ENCODE measurements around the gene AKAP13.

GRCh38 chr15:85427286-85428028 is 47.1 kb downstream of the AKAP13 start:
- no peak for TF ChIP-seq TCF12 (IDR thresholded peaks at IDR 0.05; ENCODE audit: low read depth)
- TF ChIP-seq FOXM1 (IDR thresholded peaks at IDR 0.05; ENCODE audit: borderline replicate concordance, low read depth), result no peak
- no peak for TF ChIP-seq YY1 (IDR thresholded peaks at IDR 0.05; ENCODE audit: low read depth)
- TF ChIP-seq, protein P1, sequence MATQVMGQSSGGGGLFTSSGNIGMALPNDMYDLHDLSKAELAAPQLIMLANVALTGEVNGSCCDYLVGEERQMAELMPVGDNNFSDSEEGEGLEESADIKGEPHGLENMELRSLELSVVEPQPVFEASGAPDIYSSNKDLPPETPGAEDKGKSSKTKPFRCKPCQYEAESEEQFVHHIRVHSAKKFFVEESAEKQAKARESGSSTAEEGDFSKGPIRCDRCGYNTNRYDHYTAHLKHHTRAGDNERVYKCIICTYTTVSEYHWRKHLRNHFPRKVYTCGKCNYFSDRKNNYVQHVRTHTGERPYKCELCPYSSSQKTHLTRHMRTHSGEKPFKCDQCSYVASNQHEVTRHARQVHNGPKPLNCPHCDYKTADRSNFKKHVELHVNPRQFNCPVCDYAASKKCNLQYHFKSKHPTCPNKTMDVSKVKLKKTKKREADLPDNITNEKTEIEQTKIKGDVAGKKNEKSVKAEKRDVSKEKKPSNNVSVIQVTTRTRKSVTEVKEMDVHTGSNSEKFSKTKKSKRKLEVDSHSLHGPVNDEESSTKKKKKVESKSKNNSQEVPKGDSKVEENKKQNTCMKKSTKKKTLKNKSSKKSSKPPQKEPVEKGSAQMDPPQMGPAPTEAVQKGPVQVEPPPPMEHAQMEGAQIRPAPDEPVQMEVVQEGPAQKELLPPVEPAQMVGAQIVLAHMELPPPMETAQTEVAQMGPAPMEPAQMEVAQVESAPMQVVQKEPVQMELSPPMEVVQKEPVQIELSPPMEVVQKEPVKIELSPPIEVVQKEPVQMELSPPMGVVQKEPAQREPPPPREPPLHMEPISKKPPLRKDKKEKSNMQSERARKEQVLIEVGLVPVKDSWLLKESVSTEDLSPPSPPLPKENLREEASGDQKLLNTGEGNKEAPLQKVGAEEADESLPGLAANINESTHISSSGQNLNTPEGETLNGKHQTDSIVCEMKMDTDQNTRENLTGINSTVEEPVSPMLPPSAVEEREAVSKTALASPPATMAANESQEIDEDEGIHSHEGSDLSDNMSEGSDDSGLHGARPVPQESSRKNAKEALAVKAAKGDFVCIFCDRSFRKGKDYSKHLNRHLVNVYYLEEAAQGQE (IDR thresholded peaks at IDR 0.05; ENCODE audit: low read depth), result no peak
- no peak for TF ChIP-seq EP300 (IDR thresholded peaks at IDR 0.05; ENCODE audit: borderline replicate concordance)
- TF ChIP-seq TAF1 (IDR thresholded peaks at IDR 0.05; ENCODE audit: low read depth), result no peak
- TF ChIP-seq TEAD4 (IDR thresholded peaks at IDR 0.05), result no peak
- no peak for TF ChIP-seq NFIC (IDR thresholded peaks at IDR 0.05)
- TF ChIP-seq RAD21 (IDR thresholded peaks at IDR 0.05; ENCODE audit: low read depth), result no peak
- TF ChIP-seq, protein P2, sequence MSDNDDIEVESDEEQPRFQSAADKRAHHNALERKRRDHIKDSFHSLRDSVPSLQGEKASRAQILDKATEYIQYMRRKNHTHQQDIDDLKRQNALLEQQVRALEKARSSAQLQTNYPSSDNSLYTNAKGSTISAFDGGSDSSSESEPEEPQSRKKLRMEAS (IDR thresholded peaks at IDR 0.05), result no peak
- no peak for TF ChIP-seq EGR1 (IDR thresholded peaks at IDR 0.05)
